Neural cell (in vitro differentiated cells): ENCODE measurements around the gene LY9.
"Not testable (repeated sequence)": the region's sequence is repeated elsewhere in the genome, so short reads cannot be mapped to it uniquely, and the experiment has no call there.

Experiments used
- EP300 ChIP-seq: fragments of 450-650 bp; conservative IDR thresholded peaks from 2 replicates; pipeline ENCODE4 v1.6.1; 2014; ENCODE audit warnings: antibody characterized with exemption, mild to moderate bottlenecking, moderate library complexity; ENCODE audit not compliant: poor library complexity, severe bottlenecking
- EZH2 ChIP-seq: fragments of 200-600, 300-800 bp; shearing (Covaris generic), sonication (generic); IDR thresholded peaks from 2 replicates; pipeline ENCODE4 v1.6.1; 2014; ENCODE audit warnings: antibody characterized with exemption, low read length, borderline replicate concordance, mild to moderate bottlenecking; ENCODE audit not compliant: insufficient read depth, poor library complexity, severe bottlenecking
- MXI1 ChIP-seq: fragments of 450-650 bp; conservative IDR thresholded peaks from 2 replicates; pipeline ENCODE4 v1.6.1; 2014; ENCODE audit warnings: antibody characterized with exemption, mild to moderate bottlenecking; ENCODE audit not compliant: poor library complexity, severe bottlenecking
- POLR2AphosphoS5 ChIP-seq: IDR thresholded peaks from 2 replicates; pipeline ENCODE4 v1.6.1; 2012
- TF ChIP-seq, protein P1 (sequence below): fragments of 450-650 bp; IDR thresholded peaks from 2 replicates; pipeline ENCODE4 v1.5.1; 2014; ENCODE audit warnings: antibody characterized with exemption, mild to moderate bottlenecking, moderate library complexity; ENCODE audit not compliant: poor library complexity, severe bottlenecking

DNA sequence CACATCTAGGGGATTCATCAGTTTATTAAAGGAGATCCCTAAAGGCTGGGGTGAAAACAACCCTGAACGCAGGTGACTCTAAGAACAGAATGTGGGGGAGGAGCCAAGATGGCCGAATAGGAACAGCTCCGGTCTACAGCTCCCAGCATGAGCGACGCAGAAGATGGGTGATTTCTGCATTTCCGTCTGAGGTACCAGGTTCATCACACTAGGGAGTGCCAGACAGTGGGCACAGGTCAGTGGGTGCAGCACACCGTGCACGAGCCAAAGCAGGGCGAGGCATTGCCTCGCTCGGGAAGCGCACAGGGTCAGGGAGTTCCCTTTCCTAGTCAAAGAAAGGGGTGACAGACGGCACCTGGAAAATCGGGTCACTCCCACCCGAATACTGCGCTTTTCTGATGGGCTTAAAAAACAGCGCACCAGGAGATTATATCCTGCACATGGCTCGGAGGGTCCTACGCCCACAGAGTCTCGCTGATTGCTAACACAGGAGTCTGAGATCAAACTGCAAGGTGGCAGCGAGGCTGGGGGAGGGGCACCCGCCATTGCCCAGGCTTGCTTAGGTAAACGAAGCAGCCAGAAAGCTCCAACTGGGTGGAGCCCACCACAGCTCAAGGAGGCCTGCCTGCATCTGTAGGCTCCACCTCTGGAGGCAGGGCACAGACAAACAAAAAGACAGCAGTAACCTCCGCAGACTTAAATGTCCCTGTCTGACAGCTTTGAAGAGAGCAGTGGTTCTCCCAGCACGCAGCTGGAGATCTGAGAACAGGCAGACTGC lies 12.8 kb upstream of the LY9 start:
- not testable (repeated sequence) for TF ChIP-seq POLR2AphosphoS5, EP300, EZH2, MXI1
- TF ChIP-seq, protein P1, sequence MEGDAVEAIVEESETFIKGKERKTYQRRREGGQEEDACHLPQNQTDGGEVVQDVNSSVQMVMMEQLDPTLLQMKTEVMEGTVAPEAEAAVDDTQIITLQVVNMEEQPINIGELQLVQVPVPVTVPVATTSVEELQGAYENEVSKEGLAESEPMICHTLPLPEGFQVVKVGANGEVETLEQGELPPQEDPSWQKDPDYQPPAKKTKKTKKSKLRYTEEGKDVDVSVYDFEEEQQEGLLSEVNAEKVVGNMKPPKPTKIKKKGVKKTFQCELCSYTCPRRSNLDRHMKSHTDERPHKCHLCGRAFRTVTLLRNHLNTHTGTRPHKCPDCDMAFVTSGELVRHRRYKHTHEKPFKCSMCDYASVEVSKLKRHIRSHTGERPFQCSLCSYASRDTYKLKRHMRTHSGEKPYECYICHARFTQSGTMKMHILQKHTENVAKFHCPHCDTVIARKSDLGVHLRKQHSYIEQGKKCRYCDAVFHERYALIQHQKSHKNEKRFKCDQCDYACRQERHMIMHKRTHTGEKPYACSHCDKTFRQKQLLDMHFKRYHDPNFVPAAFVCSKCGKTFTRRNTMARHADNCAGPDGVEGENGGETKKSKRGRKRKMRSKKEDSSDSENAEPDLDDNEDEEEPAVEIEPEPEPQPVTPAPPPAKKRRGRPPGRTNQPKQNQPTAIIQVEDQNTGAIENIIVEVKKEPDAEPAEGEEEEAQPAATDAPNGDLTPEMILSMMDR, result not testable (repeated sequence)
